Measurements from ENCODE around the gene EXOC3L2.
"Not testable (repeated sequence)": the region's sequence is repeated elsewhere in the genome, so short reads cannot be mapped to it uniquely, and the experiment has no call there.

EXOC3L2 gene

GRCh38 chr19:45255611-45256157 is 10.5 kb upstream of the EXOC3L2 start:
- no peak for DNase-seq

GRCh38 chr19:45254044-45254531 is 8.9 kb upstream of the EXOC3L2 start:
- DNase-seq, result no peak

- no peak for DNase-seq
These were observed 8.3 kb upstream of the EXOC3L2 start for GRCh38 chr19:45253396-45254027.

- no peak for DNase-seq
These were observed 6.5 kb upstream of the EXOC3L2 start for GRCh38 chr19:45251452-45252354.

- DNase-seq, result no peak
These were observed 5.7 kb upstream of the EXOC3L2 start, which contains the start of gene MARK4 for GRCh38 chr19:45250832-45251451. Gene MARK4 (plus strand): TSS chr19:45251271. CDS start chr19:45251589, 318 bp downstream.

- DNase-seq, result no peak
These were observed 5.1 kb upstream of the EXOC3L2 start for GRCh38 chr19:45250216-45250831.

GRCh38 chr19:45249261-45250033 is 4.2 kb upstream of the EXOC3L2 start:
- DNase-seq, result no peak

- DNase-seq, result no peak
These were observed 1.9 kb upstream of the EXOC3L2 start for GRCh38 chr19:45247136-45247535.

GRCh38 chr19:45245826-45246225 is 619 bp upstream of the EXOC3L2 start:
- no peak for DNase-seq

- DNase-seq, result no peak
These were observed 943 bp downstream of the EXOC3L2 start for GRCh38 chr19:45244133-45244794.

- no peak for DNase-seq
These were observed 2.0 kb downstream of the EXOC3L2 start for GRCh38 chr19:45243144-45243732.

GRCh38 chr19:45238556-45238955 is 6.7 kb downstream of the EXOC3L2 start:
- DNase-seq, result no peak

GRCh38 chr19:45235485-45235884 is 9.7 kb downstream of the EXOC3L2 start:
- DNase-seq, result no peak

GRCh38 chr19:45234089-45234869 is 10.9 kb downstream of the EXOC3L2 start:
- DNase-seq, result no peak

GRCh38 chr19:45231891-45232290 is 13.3 kb downstream of the EXOC3L2 start:
- DNase-seq, result no peak

GRCh38 chr19:45229056-45229455 is 16.2 kb downstream of the EXOC3L2 start:
- DNase-seq, result not testable (repeated sequence)

- DNase-seq, result no peak
These were observed 20.6 kb downstream of the EXOC3L2 start for GRCh38 chr19:45224645-45225044.

- no peak for DNase-seq
These were observed 21.3 kb downstream of the EXOC3L2 start for GRCh38 chr19:45223879-45224278.

GRCh38 chr19:45222724-45223123 is 22.5 kb downstream of the EXOC3L2 start:
- DNase-seq, result no peak
